ENCODE data around the gene TOP2A.
"Not testable (repeated sequence)": the region's sequence is repeated elsewhere in the genome, so short reads cannot be mapped to it uniquely, and the experiment has no call there.

DNA sequence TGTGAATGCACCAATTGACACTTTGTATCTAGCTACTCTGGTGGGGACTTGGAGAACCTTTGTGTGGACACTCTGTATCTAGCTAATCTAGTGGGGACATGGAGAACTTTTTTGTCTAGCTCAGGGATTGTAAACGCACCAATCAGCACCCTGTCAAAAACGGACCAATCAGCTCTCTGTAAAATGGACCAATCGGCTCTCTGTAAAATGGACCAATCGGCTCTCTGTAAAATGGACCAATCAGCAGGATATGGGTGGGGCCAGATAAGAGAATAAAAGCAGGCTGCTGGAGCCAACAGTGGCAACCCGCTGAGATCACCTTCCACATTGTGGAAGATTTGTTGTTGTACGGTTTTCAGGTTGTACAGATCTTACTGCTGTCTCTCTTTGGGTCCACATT, 41.2 kb downstream of the TOP2A start:
- TF ChIP-seq POLR2AphosphoS5 (IDR thresholded peaks at IDR 0.05; ENCODE audit: borderline replicate concordance, low read depth, low read length); EZH2 (IDR thresholded peaks at IDR 0.05); FOXP2 (optimal IDR thresholded peaks at IDR 0.05; ENCODE audit: control extremely low read depth, extremely low read length, insufficient read depth): not testable (repeated sequence)
